ENCODE results near the gene MSMO1. TPM values are rescaled to one million over a fixed set of nuclear protein-coding genes. Genes with fewer than 3 reads are reported as not detected.

MSMO1 gene
- total RNA-seq, 2 donors from 2014 or later = 98.7 to 195 TPM

DNA sequence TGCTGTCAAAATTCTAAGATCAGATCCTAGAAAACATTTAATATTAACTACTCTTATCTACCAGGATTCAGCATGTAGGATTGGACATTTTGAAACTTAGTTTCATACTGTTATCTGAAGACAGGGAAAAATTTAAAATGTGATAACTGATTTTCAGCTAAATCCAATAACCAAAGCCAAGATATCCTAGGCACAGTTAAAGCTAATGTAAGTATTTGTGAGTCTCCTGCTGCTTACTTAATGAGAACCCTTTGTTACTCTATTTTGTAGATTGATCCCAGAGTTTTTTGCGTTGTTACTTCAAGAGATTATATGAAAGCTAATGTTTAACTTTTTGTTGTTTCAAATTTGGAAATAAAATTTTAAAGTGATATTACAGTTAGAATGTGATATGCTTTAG, 53.3 kb downstream of the MSMO1 start:
- intact Hi-C loops (cut with DNase I, micrococcal nuclease) = no loop called here
- no peak for DNase-seq
- no peak for ATAC-seq

DNA sequence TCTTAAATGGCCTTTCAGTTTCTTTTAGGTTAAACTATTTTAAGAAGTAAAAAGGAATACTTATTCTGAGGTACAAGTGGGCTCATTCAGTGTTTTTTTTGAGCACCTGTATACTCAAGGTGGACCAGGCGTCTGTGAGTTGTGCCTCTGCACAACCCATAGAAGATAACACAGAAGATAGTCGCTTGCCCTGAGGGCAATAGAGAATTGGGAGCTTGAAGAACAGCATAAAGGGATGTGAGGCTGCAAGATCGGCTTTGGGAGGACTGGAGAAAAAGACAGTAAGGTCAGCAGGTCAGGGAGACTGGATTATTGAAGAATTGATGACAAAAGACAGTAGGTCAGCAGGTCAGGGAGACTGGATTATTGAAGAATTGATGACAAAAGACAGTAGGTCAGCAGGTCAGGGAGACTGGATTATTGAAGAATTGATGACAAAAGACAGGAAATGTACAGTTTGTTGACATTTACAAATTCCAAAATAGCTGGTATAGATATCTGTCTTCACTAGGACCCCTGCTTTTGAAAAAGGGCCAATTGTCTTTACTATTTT, 54.4 kb downstream of the MSMO1 start:
- intact Hi-C loops (cut with DNase I, micrococcal nuclease) = no loop called here
- DNase-seq = no peak
- no peak for ATAC-seq

DNA sequence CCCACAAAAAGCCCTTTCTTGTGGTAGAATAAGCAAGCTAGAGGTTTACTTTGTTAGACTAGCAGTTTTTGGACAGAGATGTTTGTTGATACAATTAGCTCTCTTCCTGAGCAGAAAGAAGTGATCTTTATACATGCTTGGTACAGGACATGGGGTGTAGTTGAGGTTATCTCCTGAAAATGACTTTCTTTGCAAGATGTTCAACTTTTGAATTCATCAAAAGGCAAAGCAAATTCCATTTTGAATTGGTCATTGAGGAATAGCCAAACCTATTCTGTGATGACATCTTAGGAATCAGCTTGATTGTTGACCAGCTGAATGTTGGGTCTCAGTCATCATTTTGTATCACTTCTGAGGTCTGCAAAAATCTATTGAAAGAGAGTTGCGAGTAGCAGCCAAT, 55.2 kb downstream of the MSMO1 start:
- intact Hi-C loops (cut with DNase I, micrococcal nuclease) = no loop called here
- DNase-seq (no peak), ATAC-seq (no peak)

DNA sequence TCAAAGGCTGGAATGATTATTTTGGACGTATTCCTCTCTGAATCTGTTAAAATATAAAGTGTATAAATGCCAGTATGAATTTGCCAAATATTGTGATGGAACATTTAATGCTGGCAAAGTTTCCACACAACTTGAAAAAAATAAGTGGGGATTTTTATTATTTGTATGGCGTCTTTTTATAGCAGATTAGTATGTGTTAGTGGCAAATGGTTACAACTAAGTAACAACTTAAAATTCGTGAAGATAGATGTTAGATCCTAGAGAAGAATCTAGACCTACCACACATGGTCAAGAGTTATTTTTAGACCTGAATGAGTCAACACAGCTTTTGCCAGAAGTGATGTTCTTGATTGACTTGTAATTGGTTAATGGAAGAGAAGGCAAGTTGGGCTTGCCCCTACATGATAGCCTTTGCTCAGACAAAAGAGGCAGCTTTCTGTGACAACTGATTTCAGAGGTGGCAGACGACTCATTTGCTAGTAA, 56.2 kb downstream of the MSMO1 start:
- ATAC-seq (no peak), DNase-seq (no peak)
- intact Hi-C loops (cut with DNase I, micrococcal nuclease) = no loop called here

DNA sequence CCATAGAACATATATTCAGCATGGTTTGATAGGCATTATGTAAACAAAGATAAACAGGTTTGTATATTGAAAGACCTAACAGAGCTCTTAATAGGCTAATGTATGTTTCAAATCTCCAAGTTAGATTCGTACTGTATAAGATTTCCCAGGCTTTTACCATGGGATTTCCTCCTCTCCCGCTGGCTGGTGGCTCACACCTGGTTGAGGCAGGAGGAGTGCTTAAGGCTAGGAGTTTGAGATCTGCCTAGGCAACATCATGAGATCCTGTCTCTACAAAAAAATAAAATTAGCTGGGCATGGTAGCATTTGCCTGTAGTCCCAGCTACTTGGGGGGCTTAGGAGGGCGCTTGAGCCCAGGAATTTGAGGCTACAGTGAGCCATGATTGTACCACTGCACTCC, 56.7 kb downstream of the MSMO1 start:
- intact Hi-C loops (cut with DNase I, micrococcal nuclease) = no loop called here
- ATAC-seq = no peak
- DNase-seq = no peak

DNA sequence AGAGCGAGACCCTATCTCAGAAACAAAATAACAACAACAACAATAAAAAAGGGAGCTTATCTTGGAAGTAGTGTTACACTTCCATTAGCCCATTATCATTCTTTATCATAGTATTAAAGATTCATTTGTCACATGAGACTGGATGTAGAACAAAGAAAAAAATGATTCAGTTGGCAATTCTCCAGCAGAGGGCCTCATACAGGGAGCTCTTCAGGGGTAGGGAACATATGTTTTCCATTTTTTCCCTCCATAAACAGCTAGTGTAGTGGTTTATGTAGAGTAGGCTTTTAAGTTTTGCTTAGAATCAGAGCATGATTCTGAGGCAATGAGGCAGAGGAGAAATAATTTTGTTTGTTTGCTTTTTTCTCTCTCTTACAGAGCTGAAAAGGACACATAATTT, 57.1 kb downstream of the MSMO1 start:
- intact Hi-C loops (cut with DNase I, micrococcal nuclease) = no loop called here
- ATAC-seq = no peak
- DNase-seq = no peak

DNA sequence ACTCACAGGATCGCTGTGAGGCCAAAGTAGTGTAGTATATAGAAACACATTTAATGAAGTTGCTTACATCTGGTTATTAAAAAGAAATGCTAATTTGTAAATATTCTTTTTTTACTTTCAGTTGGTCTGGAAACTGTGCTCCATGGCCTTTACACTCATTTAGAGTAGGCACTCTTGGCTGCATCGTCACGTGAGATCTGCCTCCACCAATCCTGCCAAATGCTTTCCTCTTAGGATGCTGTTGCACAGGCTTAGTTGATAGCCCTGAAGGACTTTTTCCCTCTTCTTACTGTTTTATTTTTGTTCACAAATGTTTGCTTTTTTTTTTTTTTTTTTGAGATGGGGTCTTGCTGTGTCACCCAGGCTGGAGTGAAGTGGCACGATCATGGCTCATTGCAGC, 57.7 kb downstream of the MSMO1 start:
- intact Hi-C loops (cut with DNase I, micrococcal nuclease) = no loop called here
- no peak for DNase-seq
- no peak for ATAC-seq

DNA sequence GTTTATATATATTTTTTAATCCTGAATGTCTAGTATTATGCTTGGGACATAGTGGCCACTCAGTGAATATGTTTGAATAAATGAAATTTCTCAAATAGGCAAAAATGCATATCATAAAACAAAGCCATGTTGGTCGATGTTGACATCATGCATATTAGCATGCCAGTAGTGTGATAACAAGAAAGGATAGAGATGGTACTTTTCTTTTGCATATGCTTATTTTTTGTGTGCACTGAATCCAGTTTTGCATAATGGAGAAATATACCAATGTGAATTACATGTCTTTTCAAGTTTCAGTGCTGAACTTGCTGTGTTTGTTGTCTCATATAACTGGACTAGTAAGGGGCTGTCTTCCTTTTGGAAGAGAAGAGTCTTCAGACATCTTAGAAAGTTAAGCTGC, 58.9 kb downstream of the MSMO1 start:
- no peak for ATAC-seq
- intact Hi-C loops (cut with DNase I, micrococcal nuclease) = no loop called here
- DNase-seq = no peak

DNA sequence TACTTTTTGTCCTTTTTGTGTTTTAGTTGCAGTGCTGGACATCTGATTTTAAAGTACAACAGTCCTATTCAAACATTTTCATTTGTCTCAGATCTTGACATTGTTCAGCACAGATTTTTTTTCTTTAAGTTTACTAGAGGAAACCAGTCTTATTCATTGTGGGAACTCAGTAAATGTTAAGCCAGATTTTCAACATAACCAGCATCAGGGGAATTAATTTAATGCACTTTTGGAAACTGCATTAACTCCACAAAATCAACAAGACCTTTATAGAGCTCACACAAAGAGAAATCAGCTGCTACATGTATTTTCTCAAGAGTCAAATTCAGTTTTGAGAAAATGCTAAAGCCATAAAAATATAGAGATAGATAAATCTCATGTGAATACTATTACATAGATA, 61.3 kb downstream of the MSMO1 start:
- ATAC-seq = no peak
- DNase-seq = no peak
- intact Hi-C loops (cut with DNase I, micrococcal nuclease) = no loop called here

Small RNA genes lying within 50 kb of the gene (microRNA-seq; reads per million reads assigned to microRNA genes)
- 0 reads per million in 2 donors for gene MIR578

Other genes with a start within 250 kb of the MSMO1 start
- gene TMEM192, start 214.8 kb upstream of the MSMO1 start, total RNA-seq = 10 to 100 TPM; 19.4 TPM
- 10 to 100 TPM in 1 of 2 donors, 1 to 10 TPM in 1; 8.9 to 12.8 TPM for gene KLHL2, start 120.1 kb upstream of the MSMO1 start, total RNA-seq
- gene CPE, start 51.3 kb downstream of the MSMO1 start, total RNA-seq = 10 to 100 TPM; 24.8 to 43.8 TPM

Measured in left colon (tissue), 2 donors.